Activated B cell treated with CpG ODN at 0.5 μM for 24 hours (primary cell): Measurements from ENCODE around the gene AMFR. TPM values are rescaled to one million over a fixed set of nuclear protein-coding genes. Genes with fewer than 3 reads are reported as not detected.

ENCODE experiments used
- ATAC-seq: fragments of 200-7000 bp; cut with Tn5 transposase; one replicate; pipeline ENCODE4 v1.10.0; 2021; ENCODE audit warnings: low read depth, mild to moderate bottlenecking, moderate library complexity
- CTCF ChIA-PET: fragments of 350-600 bp; sonication (Branson Sonifier 250); formaldehyde crosslinking; loops from one replicate; lab custom pipeline; 2021; ENCODE audit warnings: antibody characterized with exemption; lab: Charles Lee
- POLR2A ChIA-PET: fragments of 350-600 bp; sonication (Branson Sonifier 250); formaldehyde crosslinking; loops from one replicate; lab custom pipeline; 2021; ENCODE audit warnings: antibody characterized with exemption; lab: Charles Lee
- DNase-seq: peaks from one replicate; pipeline ENCODE4 v3.0.0; 2022
- H3K27ac Mint-ChIP-seq: one replicate; pipeline ENCODE4 v1.8.0; 2020; ENCODE audit warnings: mixed read lengths
- H3K27me3 Mint-ChIP-seq: one replicate; pipeline ENCODE4 v1.8.0; 2021; ENCODE audit warnings: mixed read lengths
- H3K36me3 Mint-ChIP-seq: one replicate; pipeline ENCODE4 v1.8.0; 2021; ENCODE audit warnings: low read depth, mixed read lengths
- H3K4me1 Mint-ChIP-seq: one replicate; pipeline ENCODE4 v1.8.0; 2021; ENCODE audit warnings: mixed read lengths
- H3K4me3 Mint-ChIP-seq: one replicate; pipeline ENCODE4 v1.8.0; 2020; ENCODE audit warnings: mild to moderate bottlenecking, mixed read lengths
- H3K9me3 Mint-ChIP-seq: one replicate; pipeline ENCODE4 v1.8.0; 2020; ENCODE audit warnings: mixed read lengths
- CTCF ChIP-seq: fragments of 200-600 bp; IDR thresholded peaks from one replicate; pipeline ENCODE4 v1.8.0; 2022; ENCODE audit warnings: antibody characterized with exemption, mild to moderate bottlenecking
- intact Hi-C: fragments of 100-400 bp; cut with micrococcal nuclease; formaldehyde crosslinking; loops from one replicate; pipeline ENCODE4 v1.15.1; 2024
- total RNA-seq: library from RNA; stranded (reverse); gene quantifications from 2 replicates; pipeline ENCODE4 v1.2.3, GENCODE V29; 2022

Gene AMFR
- total RNA-seq, result 118 and 134 TPM in 2 replicates

GRCh38 chr16:56425439-56425832 is at the start of gene AMFR:
TSS of gene AMFR (minus strand) at chr16:56425545. CDS start at chr16:56425327, 218 bp downstream.
- H3K4me1 Mint-ChIP-seq, result peaks cover 44% of the 10 kb centered on the region
- H3K27me3 Mint-ChIP-seq, result no peaks in the 10 kb centered on the region
- intact Hi-C loops, result loop anchor here (1.0 to 10.0 kb wide), 7 partner anchors 25 to 1309 kb away; partner anchors contain the start of genes GNAO1, HERPUD1, KATNB1 and MT2A
- peak; percentile 87 for ATAC-seq
- CTCF ChIA-PET, result no interaction called here
- no peaks in the 10 kb centered on the region for H3K9me3 Mint-ChIP-seq
- H3K4me3 Mint-ChIP-seq, result peak within 1 kb of the TSS; percentile 96
- DNase-seq, result peak; percentile 82
- no peak for TF ChIP-seq CTCF
- POLR2A ChIA-PET, result interaction anchor here (1.2 kb wide), 1 partner anchor 27 kb away, joined by 3 read pairs; no protein-coding TSS in a partner anchor
- peaks cover 16% of the 10 kb centered on the region for H3K36me3 Mint-ChIP-seq
- peak within 1 kb of the TSS; percentile 95 for H3K27ac Mint-ChIP-seq

- TF ChIP-seq CTCF, result no peak
- intact Hi-C loops, result no loop called here
- no peaks in the 10 kb centered on the region for H3K9me3 Mint-ChIP-seq
- H3K27me3 Mint-ChIP-seq, result no peaks in the 10 kb centered on the region
- no peak overlapping the region for H3K4me3 Mint-ChIP-seq
- no peaks in the 10 kb centered on the region for H3K4me1 Mint-ChIP-seq
- peaks cover 91% of the 10 kb centered on the region for H3K36me3 Mint-ChIP-seq
- ATAC-seq (no peak), DNase-seq (no peak)
- CTCF ChIA-PET, result no interaction called here
- H3K27ac Mint-ChIP-seq, result no peak overlapping the region
- POLR2A ChIA-PET, result no interaction called here
These were observed 45.3 kb upstream of the AMFR start for GRCh38 chr16:56470666-56471065.

- Mint-ChIP-seq H3K27ac (no peak overlapping the region), H3K4me3 (no peak overlapping the region), H3K36me3 (peaks cover 91% of the 10 kb centered on the region), H3K4me1 (no peaks in the 10 kb centered on the region), H3K27me3 (no peaks in the 10 kb centered on the region), H3K9me3 (no peaks in the 10 kb centered on the region)
- CTCF ChIA-PET, result no interaction called here
- ATAC-seq (no peak), DNase-seq (no peak)
- TF ChIP-seq CTCF, result no peak
- POLR2A ChIA-PET, result no interaction called here
- intact Hi-C loops, result no loop called here
These were observed 44.9 kb upstream of the AMFR start for GRCh38 chr16:56470232-56470631.

GRCh38 chr16:56469748-56470147 is 44.4 kb upstream of the AMFR start:
- H3K36me3 Mint-ChIP-seq, result peaks cover 87% of the 10 kb centered on the region
- ChIA-PET CTCF (no interaction called here), POLR2A (interaction anchor here (0.7 kb wide), 1 partner anchor 356 kb away, joined by 5 read pairs; no protein-coding TSS in a partner anchor)
- H3K27me3 Mint-ChIP-seq, result no peaks in the 10 kb centered on the region
- no peak for TF ChIP-seq CTCF
- H3K27ac Mint-ChIP-seq, result no peak overlapping the region
- no peak for DNase-seq
- intact Hi-C loops, result no loop called here
- H3K9me3 Mint-ChIP-seq, result no peaks in the 10 kb centered on the region
- no peaks in the 10 kb centered on the region for H3K4me1 Mint-ChIP-seq
- no peak overlapping the region for H3K4me3 Mint-ChIP-seq
- ATAC-seq, result no peak

- Mint-ChIP-seq H3K9me3 (no peaks in the 10 kb centered on the region), H3K27me3 (no peaks in the 10 kb centered on the region), H3K4me1 (no peaks in the 10 kb centered on the region), H3K4me3 (no peak overlapping the region), H3K36me3 (peaks cover 94% of the 10 kb centered on the region), H3K27ac (no peak overlapping the region)
- no peak for DNase-seq
- no peak for TF ChIP-seq CTCF
- intact Hi-C loops, result no loop called here
- ChIA-PET POLR2A (no interaction called here), CTCF (no interaction called here)
- ATAC-seq, result no peak
These were observed 43.5 kb upstream of the AMFR start for GRCh38 chr16:56468800-56469199.
